Trophoblast cell (in vitro differentiated cells and primary cell): ENCODE data around the gene ZNF385C.

Experiments used
- DNase-seq, 2 donors: peaks; one replicate each; pipeline ENCODE4 v3.0.0-alpha.2; 2016
- H2AFZ ChIP-seq: 2 replicates; pipeline ENCODE4 v1.6.1; 2013; ENCODE audit warnings: low read length, moderate library complexity, mild to moderate bottlenecking; ENCODE audit not compliant: insufficient read depth, poor library complexity
- H2AK5ac ChIP-seq: 2 replicates; pipeline ENCODE4 v1.6.1; 2013; ENCODE audit warnings: mild to moderate bottlenecking, low read length
- H2BK120ac ChIP-seq: 2 replicates; pipeline ENCODE4 v1.6.1; 2013; ENCODE audit warnings: low read length, mild to moderate bottlenecking, moderate library complexity; ENCODE audit not compliant: insufficient read depth, poor library complexity
- H2BK12ac ChIP-seq: 2 replicates; pipeline ENCODE4 v1.6.1; 2013; ENCODE audit warnings: mild to moderate bottlenecking, low read length, moderate library complexity
- H2BK5ac ChIP-seq: 2 replicates; pipeline ENCODE4 v1.6.1; 2013; ENCODE audit warnings: low read length, low read depth, moderate library complexity, mild to moderate bottlenecking; ENCODE audit not compliant: poor library complexity
- H3K14ac ChIP-seq: 2 replicates; pipeline ENCODE4 v1.6.1; 2013; ENCODE audit warnings: mild to moderate bottlenecking, low read length
- H3K18ac ChIP-seq: 2 replicates; pipeline ENCODE4 v1.6.1; 2013; ENCODE audit warnings: mild to moderate bottlenecking, low read length
- H3K23ac ChIP-seq: 2 replicates; pipeline ENCODE4 v1.6.1; 2013; ENCODE audit warnings: low read length
- H3K27ac ChIP-seq: 2 replicates; pipeline ENCODE4 v1.5.1; 2013; ENCODE audit warnings: low read depth, mild to moderate bottlenecking, inconsistent platforms, low read length, moderate library complexity
- H3K27me3 ChIP-seq: 2 replicates; pipeline ENCODE4 v1.6.1; 2013; ENCODE audit warnings: inconsistent platforms, mild to moderate bottlenecking, low read length, moderate library complexity; ENCODE audit not compliant: insufficient read depth
- H3K36me3 ChIP-seq, 2 experiments: 1 replicate in 1 of 2; 2 replicates in 1 of 2; pipeline ENCODE4 v1.6.1; 2013; ENCODE audit warnings: low read length in 2 of 2, mild to moderate bottlenecking in 2 of 2, moderate library complexity in 1 of 2; ENCODE audit not compliant: insufficient read depth in 2 of 2, control insufficient read depth in 1 of 2
- H3K4ac ChIP-seq: 2 replicates; pipeline ENCODE4 v1.6.1; 2013; ENCODE audit warnings: low read depth, mild to moderate bottlenecking, low read length, moderate library complexity
- H3K4me1 ChIP-seq, 2 experiments: 1 replicate in 1 of 2; 2 replicates in 1 of 2; pipeline ENCODE4 v1.6.1; 2013; ENCODE audit warnings: low read length in 2 of 2, mild to moderate bottlenecking in 2 of 2, moderate library complexity in 1 of 2; ENCODE audit not compliant: insufficient read depth in 2 of 2, control insufficient read depth in 1 of 2
- H3K4me2 ChIP-seq: 2 replicates; pipeline ENCODE4 v1.6.1; 2013; ENCODE audit warnings: inconsistent platforms, mild to moderate bottlenecking, low read length, moderate library complexity
- H3K4me3 ChIP-seq: 2 replicates; pipeline ENCODE4 v1.5.1; 2013; ENCODE audit warnings: mild to moderate bottlenecking, low read depth, low read length, inconsistent platforms
- H3K79me1 ChIP-seq: one replicate; pipeline ENCODE4 v1.6.1; 2013; ENCODE audit warnings: low read length
- H3K79me2 ChIP-seq: 2 replicates; pipeline ENCODE4 v1.6.1; 2013; ENCODE audit warnings: low read length, mild to moderate bottlenecking; ENCODE audit not compliant: control insufficient read depth, insufficient read depth, poor library complexity
- H3K9ac ChIP-seq: 2 replicates; pipeline ENCODE4 v1.6.1; 2013; ENCODE audit warnings: mild to moderate bottlenecking, low read length
- H3K9me3 ChIP-seq: 2 replicates; pipeline ENCODE4 v1.6.1; 2013; ENCODE audit warnings: low read depth, mild to moderate bottlenecking, control low read depth, inconsistent platforms, low read length; ENCODE audit not compliant: insufficient read depth
- H4K12ac ChIP-seq: 2 replicates; pipeline ENCODE4 v1.6.1; 2013; ENCODE audit warnings: low read depth, mild to moderate bottlenecking, low read length, moderate library complexity
- H4K8ac ChIP-seq: 2 replicates; pipeline ENCODE4 v1.6.1; 2013; ENCODE audit warnings: low read depth, mild to moderate bottlenecking, low read length, moderate library complexity
- H4K91ac ChIP-seq: one replicate; pipeline ENCODE4 v1.6.1; 2013; ENCODE audit warnings: low read depth, mild to moderate bottlenecking, low read length, moderate library complexity
- WGBS: extraction: QIAGEN DNeasy Blood & Tissue Kit; methylation state at CpG from one replicate; pipeline ENCODE4 v1.1.7; 2013; ENCODE audit warnings: missing lambda C conversion rate; ENCODE audit not compliant: insufficient read length, insufficient coverage; ENCODE audit errors: extremely low coverage; 5-methylcytosine and 5-hydroxymethylcytosine counted together

Gene ZNF385C

GRCh38 chr17:42002175-42002791 is 96.0 kb downstream of the ZNF385C start:
- Histone ChIP-seq H3K4me2 (no peak overlapping the region), H3K23ac (no peak overlapping the region), H2BK12ac (no peak overlapping the region), H4K12ac (no peak overlapping the region), H3K4ac (no peak overlapping the region), H3K4me1 (no peaks in the 10 kb centered on the region), H3K27ac (no peak overlapping the region), H3K79me1 (no peaks in the 10 kb centered on the region), H4K8ac (no peak overlapping the region), H3K18ac (no peak overlapping the region), H2AK5ac (no peak overlapping the region), H3K79me2 (peaks cover 4% of the 10 kb centered on the region), H3K4me3 (no peak overlapping the region), H3K9ac (no peak overlapping the region), H2BK5ac (no peak overlapping the region), H2AFZ (no peak overlapping the region), H3K14ac (no peak overlapping the region), H4K91ac (no peak overlapping the region), H3K36me3 (peaks cover 28 to 32% of the 10 kb centered on the region in 2 experiments), H3K9me3 (no peaks in the 10 kb centered on the region), H3K27me3 (no peaks in the 10 kb centered on the region), H2BK120ac (no peak overlapping the region)
- DNase-seq, result no peak
- WGBS, result no CpG with 5 or more reads among the region's 7 CpGs

- no peak overlapping the region for H3K27ac ChIP-seq
- no peak overlapping the region for H3K4ac ChIP-seq
- no peak overlapping the region for H3K9ac ChIP-seq
- no CpG with 5 or more reads among the region's 2 CpGs for WGBS
- no peak overlapping the region for H3K14ac ChIP-seq
- H2AFZ ChIP-seq, result no peak overlapping the region
- H4K91ac ChIP-seq, result no peak overlapping the region
- H3K4me2 ChIP-seq, result no peak overlapping the region
- no peak overlapping the region for H3K4me3 ChIP-seq
- H3K36me3 ChIP-seq, result peaks cover 31 to 37% of the 10 kb centered on the region in 2 experiments
- no peak overlapping the region for H3K23ac ChIP-seq
- H2BK120ac ChIP-seq, result no peak overlapping the region
- no peaks in the 10 kb centered on the region for H3K27me3 ChIP-seq
- H3K9me3 ChIP-seq, result no peaks in the 10 kb centered on the region
- no peak overlapping the region for H2BK5ac ChIP-seq
- DNase-seq, result no peak
- H3K79me1 ChIP-seq, result no peaks in the 10 kb centered on the region
- H4K8ac ChIP-seq, result no peak overlapping the region
- no peak overlapping the region for H2BK12ac ChIP-seq
- H3K79me2 ChIP-seq, result peaks cover 4% of the 10 kb centered on the region
- no peak overlapping the region for H2AK5ac ChIP-seq
- H3K4me1 ChIP-seq, result no peaks in the 10 kb centered on the region
- no peak overlapping the region for H3K18ac ChIP-seq
- no peak overlapping the region for H4K12ac ChIP-seq
These were observed 96.5 kb downstream of the ZNF385C start for GRCh38 chr17:42001729-42002128.

GRCh38 chr17:42000413-42001133 is 97.7 kb downstream of the ZNF385C start:
- H3K36me3 ChIP-seq, result peaks cover 40 to 48% of the 10 kb centered on the region in 2 experiments
- no peak overlapping the region for H2BK12ac ChIP-seq
- no peak overlapping the region for H4K91ac ChIP-seq
- no peak overlapping the region for H3K4me3 ChIP-seq
- no peak overlapping the region for H4K8ac ChIP-seq
- H3K18ac ChIP-seq, result peak overlapping the region; percentile 33
- H2AK5ac ChIP-seq, result no peak overlapping the region
- H3K9ac ChIP-seq, result no peak overlapping the region
- no peaks in the 10 kb centered on the region for H3K27me3 ChIP-seq
- peak in 1 of 2 donors; percentile 34 for DNase-seq
- H2AFZ ChIP-seq, result no peak overlapping the region
- no peak overlapping the region for H2BK120ac ChIP-seq
- H3K79me1 ChIP-seq, result no peaks in the 10 kb centered on the region
- no peak overlapping the region for H2BK5ac ChIP-seq
- peaks cover 2% of the 10 kb centered on the region for H3K79me2 ChIP-seq
- H3K23ac ChIP-seq, result no peak overlapping the region
- no peak overlapping the region for H4K12ac ChIP-seq
- no peak overlapping the region for H3K4ac ChIP-seq
- H3K9me3 ChIP-seq, result no peaks in the 10 kb centered on the region
- no peak overlapping the region for H3K14ac ChIP-seq
- no peaks in the 10 kb centered on the region for H3K4me1 ChIP-seq
- H3K4me2 ChIP-seq, result no peak overlapping the region
- H3K27ac ChIP-seq, result no peak overlapping the region
- no CpG with 5 or more reads among the region's 3 CpGs for WGBS

GRCh38 chr17:41998497-41998896 is 99.8 kb downstream of the ZNF385C start:
- Histone ChIP-seq H3K9me3 (no peaks in the 10 kb centered on the region), H3K4me1 (no peaks in the 10 kb centered on the region), H3K79me2 (no peaks in the 10 kb centered on the region), H3K4me2 (no peak overlapping the region), H4K91ac (no peak overlapping the region), H4K12ac (no peak overlapping the region), H2BK120ac (no peak overlapping the region), H3K27me3 (no peaks in the 10 kb centered on the region), H2BK5ac (no peak overlapping the region), H3K23ac (no peak overlapping the region), H2BK12ac (no peak overlapping the region), H3K9ac (no peak overlapping the region), H3K36me3 (peaks cover 46 to 56% of the 10 kb centered on the region in 2 experiments), H3K4ac (no peak overlapping the region), H3K14ac (no peak overlapping the region), H3K79me1 (no peaks in the 10 kb centered on the region), H4K8ac (no peak overlapping the region), H3K27ac (no peak overlapping the region), H2AK5ac (no peak overlapping the region), H3K4me3 (no peak overlapping the region), H3K18ac (no peak overlapping the region), H2AFZ (no peak overlapping the region)
- no peak for DNase-seq
- WGBS, result no CpG with 5 or more reads among the region's 2 CpGs
